CD4-positive, alpha-beta T cell treated with Interferon alpha-2 for 1 hour (primary cell): Measurements from ENCODE around the gene KRT76.
A peak's percentile ranks its signal among the peaks of the same experiment; 100 is the strongest.
"Not testable (repeated sequence)": the region's sequence is repeated elsewhere in the genome, so short reads cannot be mapped to it uniquely, and the experiment has no call there.

Experiments used
- DNase-seq, 2 donors: peaks; one replicate each; pipeline ENCODE4 v3.0.0-alpha.2; 2020 to 2022

Gene KRT76

GRCh38 chr12:52756281-52756960 is 20.7 kb downstream of the KRT76 start:
- DNase-seq = no peak

- DNase-seq = no peak
These were observed 21.6 kb downstream of the KRT76 start for GRCh38 chr12:52755533-52755932.

- no peak for DNase-seq
These were observed 23.0 kb downstream of the KRT76 start for GRCh38 chr12:52754135-52754534.

GRCh38 chr12:52753283-52753682 is 23.9 kb downstream of the KRT76 start:
- no peak for DNase-seq

DNA sequence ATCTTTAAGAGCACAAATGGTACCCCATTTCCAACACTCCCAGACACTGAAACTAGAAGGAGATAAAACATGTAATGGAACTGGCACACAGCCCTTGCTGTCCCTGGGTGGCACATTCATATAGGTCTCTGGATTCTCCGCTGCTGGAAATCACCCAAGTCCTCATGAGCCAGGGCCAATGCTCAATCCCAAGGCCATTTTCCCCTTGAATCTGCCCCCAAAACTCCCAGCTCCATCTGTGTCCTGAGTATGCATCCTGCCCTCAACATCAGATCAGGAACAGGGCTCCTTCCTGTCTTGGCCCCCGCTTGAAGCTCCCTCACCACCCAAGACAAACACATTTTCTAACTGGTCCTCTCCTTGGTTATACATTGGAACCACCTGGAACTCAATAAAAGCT is 24.6 kb downstream of the KRT76 start:
- DNase-seq = no peak

DNA sequence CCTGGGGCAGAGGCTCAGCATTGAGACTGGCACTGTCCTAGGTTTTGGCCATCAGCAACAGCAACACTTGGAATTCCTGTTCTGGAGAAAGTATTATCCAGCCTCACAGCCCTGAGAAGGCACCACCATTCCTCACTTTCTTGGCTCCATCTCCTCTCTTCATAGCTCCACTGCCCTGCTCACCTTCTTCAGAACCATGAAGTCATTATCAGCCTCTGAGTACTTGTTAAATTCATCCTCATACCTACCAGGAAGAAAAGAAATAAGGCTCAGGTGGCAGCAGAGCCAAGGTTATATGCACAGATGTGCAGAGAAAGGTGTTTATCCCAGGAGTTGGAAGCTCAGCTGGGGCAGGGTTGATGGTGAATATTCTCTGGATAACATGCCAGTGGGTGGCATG is 25.4 kb downstream of the KRT76 start:
- no peak for DNase-seq

DNA sequence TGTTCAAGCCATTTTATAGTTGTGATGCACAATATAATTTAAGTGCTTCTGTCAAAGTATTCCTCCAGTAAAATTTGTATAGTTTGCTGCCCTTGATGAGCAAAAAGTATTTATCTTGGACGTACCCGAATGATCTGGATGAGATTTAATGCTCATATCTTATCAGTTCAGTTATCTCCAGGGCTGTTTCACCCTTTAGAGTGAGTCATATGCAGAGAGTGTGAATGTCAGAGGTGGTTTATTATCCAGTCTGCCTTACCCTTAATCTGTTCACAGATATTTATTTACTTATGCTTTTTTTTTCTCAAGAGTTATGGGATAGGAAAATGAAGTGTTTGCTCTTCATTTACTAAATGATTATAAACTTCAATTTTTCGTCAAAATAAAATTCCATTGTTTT is 26.6 kb downstream of the KRT76 start:
- DNase-seq = not testable (repeated sequence)

GRCh38 chr12:52749827-52750226 is 27.3 kb downstream of the KRT76 start:
- DNase-seq = no peak

DNA sequence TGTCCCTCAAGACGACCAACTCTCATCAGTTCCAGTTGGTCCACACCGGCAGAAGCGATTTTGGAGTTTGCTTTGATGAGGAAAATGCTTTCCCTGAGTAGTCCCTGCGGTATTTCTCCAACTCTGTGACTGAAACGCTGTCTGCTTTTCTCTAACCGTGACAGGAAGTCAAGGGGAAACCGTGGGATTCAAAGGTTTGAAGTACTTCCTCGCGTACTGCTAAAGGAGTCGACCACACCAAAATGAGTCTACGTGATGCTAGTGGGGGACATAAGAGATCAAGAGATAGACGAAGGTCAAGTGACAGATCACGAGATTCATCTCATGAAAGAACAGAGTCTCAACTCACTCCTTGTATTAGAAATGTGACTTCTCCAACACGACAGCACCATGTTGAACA is 28.6 kb downstream of the KRT76 start:
- no peak for DNase-seq

- no peak for DNase-seq
These were observed 31.6 kb downstream of the KRT76 start for GRCh38 chr12:52745554-52745953.

DNA sequence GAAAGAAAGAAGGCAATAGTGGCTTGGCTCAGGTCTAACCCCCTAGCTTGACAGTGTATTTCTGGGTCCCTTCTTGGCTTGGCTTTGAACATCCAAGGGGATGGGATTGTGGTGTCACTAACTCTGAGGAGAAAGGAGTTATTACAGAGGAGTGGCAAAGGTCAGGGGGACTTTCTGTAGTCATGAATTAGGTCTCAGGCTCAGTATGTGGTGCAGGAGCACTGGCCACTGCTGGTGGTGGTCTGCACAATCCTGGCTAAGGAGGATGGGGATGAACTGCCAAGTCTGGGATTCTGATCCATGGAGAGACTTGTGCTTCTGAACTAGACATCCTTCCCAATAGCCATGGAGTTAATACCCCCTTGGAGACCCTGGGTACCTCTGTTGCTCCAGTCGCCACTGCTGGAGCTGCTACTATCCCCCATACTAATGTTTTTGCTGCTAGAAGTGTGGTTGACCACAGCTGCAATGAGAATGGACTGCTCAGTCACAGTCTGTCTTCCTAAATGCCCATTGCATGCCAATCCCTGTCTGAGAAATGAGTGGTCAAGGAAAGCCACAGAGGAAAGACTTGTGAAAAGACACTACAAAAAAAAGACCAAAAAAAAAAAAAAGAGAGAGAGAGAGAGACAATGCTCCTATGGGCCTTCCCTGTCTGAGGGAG is 32.5 kb downstream of the KRT76 start:
- DNase-seq = no peak

GRCh38 chr12:52742822-52743457 is 34.2 kb downstream of the KRT76 start:
- no peak for DNase-seq

DNA sequence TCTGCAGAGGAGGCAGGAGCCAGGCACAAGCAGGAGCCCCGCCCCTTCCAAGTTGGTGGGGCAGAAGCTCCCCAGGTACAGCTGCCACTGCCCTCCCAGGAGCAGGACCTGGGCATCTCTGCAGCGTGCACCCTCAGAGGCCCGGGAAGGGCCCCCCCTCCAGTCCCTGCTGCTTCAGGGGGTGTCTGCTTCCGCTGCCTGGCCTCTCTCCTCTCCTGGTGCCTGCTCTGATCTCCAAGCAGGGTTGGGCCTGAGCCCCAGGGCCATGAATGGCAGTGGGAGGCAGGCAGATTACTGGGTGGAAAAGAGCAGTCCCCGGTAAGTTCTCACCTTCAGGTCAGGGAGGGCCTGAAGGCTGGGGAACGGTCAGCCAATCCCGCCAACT is 35.0 kb downstream of the KRT76 start:
- no peak for DNase-seq

- DNase-seq = peak; percentile 22 to 41
These were observed 35.6 kb downstream of the KRT76 start for GRCh38 chr12:52741375-52742195.

GRCh38 chr12:52740584-52740983 is 36.6 kb downstream of the KRT76 start:
- no peak for DNase-seq

- DNase-seq = no peak
These were observed 37.2 kb downstream of the KRT76 start for GRCh38 chr12:52739963-52740362.

GRCh38 chr12:52735816-52736632 is 41.1 kb downstream of the KRT76 start:
- no peak for DNase-seq

DNA sequence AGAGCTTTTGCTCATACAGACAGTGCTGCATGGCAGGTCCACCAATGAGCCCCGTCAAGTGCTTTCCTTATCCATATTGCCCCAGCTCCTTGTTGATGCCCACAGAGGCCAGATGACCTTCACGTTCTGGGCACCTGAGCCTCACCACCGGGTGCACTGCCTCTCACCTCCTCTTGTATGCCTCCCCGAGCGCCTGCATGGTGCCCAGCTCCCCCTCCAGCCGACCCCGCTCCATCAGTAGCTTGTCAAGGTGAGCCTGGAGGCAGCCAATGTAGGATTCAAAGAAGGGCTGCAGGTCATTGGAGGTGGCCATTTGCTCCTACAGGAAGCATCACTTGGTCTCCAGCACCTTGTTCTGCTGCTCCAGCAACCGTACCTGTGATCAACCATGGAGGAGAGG is 42.0 kb downstream of the KRT76 start:
- DNase-seq = no peak

DNA sequence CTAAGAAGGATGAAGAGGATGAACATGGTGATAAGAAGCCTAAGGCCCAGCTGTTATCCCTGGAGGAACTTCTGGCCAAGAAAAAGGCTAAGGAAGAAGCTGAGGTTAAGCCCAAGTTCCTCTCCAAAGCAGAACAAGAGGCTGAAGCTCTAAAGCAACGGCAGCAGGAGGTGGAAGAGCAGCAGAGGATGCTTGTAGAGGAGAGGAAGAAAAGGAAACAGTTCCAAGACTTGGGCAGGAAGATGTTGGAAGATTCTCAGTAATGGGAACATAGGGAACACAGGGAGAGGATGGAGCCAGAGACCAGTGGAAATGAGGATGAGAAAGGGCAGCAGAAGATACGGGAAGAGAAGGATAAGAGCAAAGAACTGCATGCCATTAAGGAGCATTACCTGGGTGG is 46.4 kb downstream of the KRT76 start:
- DNase-seq = no peak

DNA sequence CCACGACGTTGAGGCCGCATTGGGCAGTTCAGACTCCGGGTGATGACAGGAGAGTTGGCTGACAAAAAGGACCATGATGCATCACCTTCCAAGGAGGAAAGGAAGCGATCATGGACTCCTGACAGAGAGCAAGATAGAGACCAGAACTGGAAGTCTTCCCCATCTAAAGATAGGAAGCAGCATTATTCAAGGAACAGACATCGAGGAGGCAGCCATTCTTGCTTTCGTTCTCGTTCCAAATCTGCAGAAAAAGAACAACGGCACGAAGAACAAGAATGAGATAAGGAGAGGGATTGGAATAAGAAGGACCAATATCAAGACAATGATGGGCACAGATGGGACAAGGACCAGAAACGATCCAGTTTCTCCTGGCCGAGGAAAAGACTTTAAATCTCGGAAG is 46.8 kb downstream of the KRT76 start:
- DNase-seq = no peak

- no peak for DNase-seq
These were observed 48.0 kb downstream of the KRT76 start for GRCh38 chr12:52729147-52729546.

GRCh38 chr12:52728374-52728773 is 48.8 kb downstream of the KRT76 start:
- no peak for DNase-seq

GRCh38 chr12:52727037-52727436 is 50.1 kb downstream of the KRT76 start:
- DNase-seq = no peak
